Forelimb muscle (tissue), 1 donor: ENCODE measurements around the gene PPIL6. TPM values are rescaled to one million over a fixed set of nuclear protein-coding genes. Genes with fewer than 3 reads are reported as not detected.
"Not testable (repeated sequence)": the region's sequence is repeated elsewhere in the genome, so short reads cannot be mapped to it uniquely, and the experiment has no call there.

Experiments
- DNase-seq: peaks from one replicate; pipeline ENCODE4 v3.0.0-alpha.2; 2013; ENCODE audit warnings: low read depth
- polyA plus RNA-seq: library from polyadenylated mRNA; unstranded; fragments of 120-200 nt; gene quantifications from one replicate; pipeline ENCODE4 v1.2.1, GENCODE V29; 2013; ENCODE audit not compliant: insufficient read length

Gene PPIL6
- polyA plus RNA-seq, 1 donor, result 5.2 TPM

DNA sequence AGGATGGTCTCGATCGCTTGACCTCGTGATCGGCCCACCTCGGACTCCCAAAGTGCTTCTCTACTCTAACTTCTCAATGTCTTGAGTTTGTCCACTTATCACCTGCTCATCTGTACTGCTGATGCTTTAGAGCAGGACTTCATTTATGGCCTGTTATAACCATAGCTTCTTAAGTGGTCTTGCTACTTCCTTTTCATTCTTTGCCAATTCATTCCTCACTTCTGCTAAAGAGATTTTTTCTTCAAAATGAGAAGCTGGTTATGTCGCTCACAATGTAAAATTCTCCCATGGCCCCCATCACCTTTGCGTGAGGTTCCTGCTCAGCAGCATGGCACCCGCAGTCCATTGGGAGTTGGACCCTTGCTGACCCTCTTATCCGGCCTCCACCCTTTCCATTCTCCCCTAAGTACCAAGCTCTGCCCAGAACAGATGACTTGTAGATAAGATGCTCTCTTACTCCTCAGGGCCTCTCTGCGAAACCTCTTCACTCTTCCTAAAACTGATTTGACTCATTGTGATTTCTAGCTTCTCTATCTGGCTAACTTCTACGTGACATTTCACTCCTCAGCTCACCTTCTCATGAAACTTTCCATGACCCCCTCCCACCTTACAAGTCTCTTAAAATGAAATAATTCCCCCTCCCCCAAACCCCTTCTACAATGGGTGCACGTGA, 44.2 kb downstream of the PPIL6 start:
- no peak for DNase-seq

DNA sequence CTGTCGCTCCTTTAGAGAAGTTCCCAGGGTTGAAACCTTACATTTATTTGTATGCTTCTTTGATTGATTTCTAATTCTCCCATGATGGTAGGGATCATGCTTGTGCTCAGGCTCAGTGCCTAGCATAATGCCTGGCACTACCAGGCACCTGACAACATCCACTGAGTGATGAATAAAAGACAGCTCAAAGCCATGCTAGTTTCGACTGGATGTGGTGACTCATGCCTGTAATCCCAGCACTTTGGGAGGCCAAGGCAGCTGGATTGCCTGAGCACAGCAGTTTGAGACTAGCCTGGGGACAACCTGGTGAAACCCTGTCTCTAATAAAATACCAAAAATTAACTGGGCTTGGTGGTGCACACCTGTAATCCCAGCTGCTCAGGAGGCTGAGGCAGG, 46.5 kb downstream of the PPIL6 start:
- no peak for DNase-seq

DNA sequence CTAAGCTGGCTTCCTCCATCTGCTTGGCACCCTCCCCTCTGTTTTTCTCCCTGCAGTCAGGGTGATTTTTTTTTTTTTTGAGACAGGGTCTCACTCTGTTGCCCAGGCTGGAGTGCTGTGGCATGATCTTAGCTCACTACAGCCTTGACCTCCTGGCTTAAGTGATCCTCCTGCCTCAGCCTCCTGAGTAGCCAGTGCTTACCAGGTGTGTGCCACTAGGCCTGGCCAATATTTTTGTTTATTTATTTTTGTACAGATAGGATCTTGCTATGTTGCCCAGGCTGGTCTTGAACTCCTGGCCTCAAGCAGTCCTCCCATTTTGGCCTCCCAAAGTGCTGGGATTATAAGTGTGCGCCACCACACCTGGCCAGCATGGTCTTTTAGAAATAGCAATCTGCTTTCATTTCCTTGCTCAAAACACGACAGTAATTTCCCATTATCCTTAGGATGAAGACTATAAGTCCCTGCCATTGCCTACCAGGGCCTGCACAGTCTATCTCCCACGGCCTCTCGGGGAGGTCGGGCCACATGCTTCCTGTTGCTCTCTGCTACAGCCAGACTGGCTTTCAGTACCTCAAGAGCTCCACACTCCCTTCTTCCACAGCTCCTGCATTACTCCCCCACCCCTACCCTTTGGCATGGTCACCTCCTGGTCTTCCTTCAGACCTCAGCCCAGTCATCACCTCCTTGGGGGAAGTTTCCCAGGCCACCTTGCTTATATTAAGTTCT, 47.1 kb downstream of the PPIL6 start:
- no peak for DNase-seq

- no peak for DNase-seq
Measured at GRCh38 chr6:109389650-109390274, 50.7 kb downstream of the PPIL6 start.

- DNase-seq, result no peak
Measured at GRCh38 chr6:109388265-109388664, 52.2 kb downstream of the PPIL6 start.

GRCh38 chr6:109383438-109383940, 56.9 kb downstream of the PPIL6 start:
- DNase-seq, result no peak

GRCh38 chr6:109382576-109383437, 57.6 kb downstream of the PPIL6 start:
- DNase-seq, result peak; percentile 83

DNA sequence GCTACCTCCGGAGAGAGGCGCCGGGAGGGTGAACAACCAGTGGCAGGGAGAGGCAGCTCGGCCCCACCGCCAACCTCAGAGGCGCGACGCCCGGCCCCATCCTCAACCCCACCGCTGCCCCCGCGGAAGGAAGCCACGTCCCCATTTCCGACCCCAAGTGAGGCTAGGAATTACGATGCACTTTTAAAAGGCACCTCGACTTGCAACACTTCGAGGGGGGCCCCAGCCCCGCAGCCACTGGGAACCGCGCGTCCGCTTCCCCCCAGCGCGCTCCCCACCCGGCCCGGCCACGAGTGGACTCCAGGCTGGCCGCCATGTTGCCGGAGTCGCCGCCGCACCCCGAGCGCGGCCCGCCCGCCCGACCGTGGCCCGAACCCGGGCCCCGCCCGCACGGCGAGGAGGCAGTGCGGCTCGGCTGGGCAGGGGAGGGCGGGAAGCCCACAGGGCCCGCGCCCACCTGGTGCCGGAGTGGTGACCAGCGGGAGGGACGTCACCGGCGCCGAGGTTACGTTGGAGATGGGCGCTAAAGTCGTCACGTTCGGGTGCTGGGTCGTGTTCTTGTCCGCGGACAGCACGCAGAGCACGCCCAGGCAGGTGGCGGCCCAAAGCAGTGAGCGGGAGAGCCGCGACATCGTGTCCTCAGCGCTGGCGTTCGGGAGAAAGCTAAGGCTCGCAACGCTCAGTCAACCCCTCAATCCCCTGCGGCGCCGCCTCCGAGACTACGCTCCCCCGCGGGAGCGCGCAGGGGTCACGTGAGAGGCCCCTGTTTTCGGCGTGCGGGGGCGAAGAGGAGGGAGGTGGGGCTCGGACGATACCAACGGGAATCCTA, 58.5 kb downstream of the PPIL6 start, which contains the start of gene CD164:
Gene CD164 (minus strand): TSS at position 721 of the 829 bp plus-strand sequence. CDS start 89 bp downstream, at position 632.
- DNase-seq, result peak; percentile 89

- no peak for DNase-seq
Measured at GRCh38 chr6:109381061-109381746, 59.2 kb downstream of the PPIL6 start.

- DNase-seq, result no peak
Measured at GRCh38 chr6:109379711-109380110, 60.7 kb downstream of the PPIL6 start.

GRCh38 chr6:109377717-109378116, 62.7 kb downstream of the PPIL6 start:
- no peak for DNase-seq

- no peak for DNase-seq
Measured at GRCh38 chr6:109374326-109374892, 66.0 kb downstream of the PPIL6 start.

DNA sequence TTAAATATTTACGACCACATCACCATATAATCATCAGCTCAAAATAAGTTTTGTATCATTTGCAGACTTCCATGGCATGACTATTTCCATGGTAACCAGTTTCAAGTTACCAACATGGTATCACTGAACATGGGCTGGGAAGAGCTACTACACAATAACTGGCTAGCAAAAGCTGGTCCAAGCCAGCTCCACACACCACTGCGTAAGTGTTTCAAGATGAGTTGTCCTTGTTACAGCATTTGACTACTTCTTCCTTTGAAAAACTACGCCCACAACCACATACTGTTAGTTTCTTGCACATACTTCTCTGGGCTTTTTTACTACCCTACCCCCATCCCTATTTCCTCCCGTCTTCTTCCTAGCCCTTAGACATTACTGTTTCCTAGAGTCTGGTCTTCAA, 66.7 kb downstream of the PPIL6 start:
- no peak for DNase-seq

GRCh38 chr6:109373331-109373730, 67.1 kb downstream of the PPIL6 start:
- no peak for DNase-seq

DNA sequence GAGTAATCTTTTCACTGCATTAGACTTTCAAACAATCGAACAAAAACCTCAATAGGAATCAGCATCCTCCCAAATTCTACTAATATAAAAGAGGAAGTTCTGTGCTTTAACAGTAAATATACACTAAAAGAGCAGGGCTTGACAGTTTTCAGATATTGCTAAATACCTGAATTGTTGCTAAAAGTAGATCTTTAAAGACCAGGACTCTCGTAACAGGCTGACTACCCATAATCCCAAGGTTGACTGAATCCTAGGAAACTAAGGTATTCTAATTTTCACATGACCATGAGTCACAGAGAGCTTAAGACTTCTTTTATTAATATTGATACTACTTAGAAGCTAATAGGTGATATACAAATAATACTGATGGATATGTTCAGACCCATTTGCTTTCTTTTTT, 68.3 kb downstream of the PPIL6 start:
- DNase-seq, result no peak

GRCh38 chr6:109370792-109371191, 69.6 kb downstream of the PPIL6 start:
- no peak for DNase-seq

GRCh38 chr6:109370336-109370735, 70.1 kb downstream of the PPIL6 start:
- no peak for DNase-seq

- no peak for DNase-seq
Measured at GRCh38 chr6:109369728-109370127, 70.7 kb downstream of the PPIL6 start.

DNA sequence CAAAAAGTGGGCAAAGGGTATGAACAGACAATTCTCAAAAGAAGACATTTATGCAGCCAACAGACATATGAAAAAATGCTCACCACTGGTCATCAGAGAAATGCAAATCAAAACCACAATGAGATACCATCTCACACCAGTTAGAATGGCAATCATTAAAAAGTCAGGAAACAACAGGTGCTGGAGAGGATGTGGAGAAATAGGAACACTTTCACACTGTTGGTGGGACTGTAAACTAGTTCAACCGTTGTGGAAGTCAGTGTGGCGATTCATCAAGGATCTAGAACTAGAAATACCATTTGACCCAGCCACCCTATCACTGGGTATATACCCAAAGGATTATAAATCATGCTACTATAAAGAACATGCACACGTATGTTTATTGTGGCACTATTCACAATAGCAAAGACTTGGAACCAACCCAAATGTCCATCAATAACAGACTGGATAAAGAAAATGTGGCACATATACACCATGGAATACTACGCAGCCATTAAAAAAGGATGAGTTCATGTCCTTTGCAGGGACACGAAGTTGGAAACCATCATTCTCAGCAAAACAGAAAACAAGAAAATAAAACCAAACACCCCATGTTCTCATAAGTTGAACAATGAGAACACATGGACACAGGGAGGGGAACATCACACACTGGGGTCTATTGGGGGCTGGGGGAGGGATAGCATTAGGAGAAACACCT, 75.9 kb downstream of the PPIL6 start:
- not testable (repeated sequence) for DNase-seq
